ENCODE results near the gene SMPX.

DNA sequence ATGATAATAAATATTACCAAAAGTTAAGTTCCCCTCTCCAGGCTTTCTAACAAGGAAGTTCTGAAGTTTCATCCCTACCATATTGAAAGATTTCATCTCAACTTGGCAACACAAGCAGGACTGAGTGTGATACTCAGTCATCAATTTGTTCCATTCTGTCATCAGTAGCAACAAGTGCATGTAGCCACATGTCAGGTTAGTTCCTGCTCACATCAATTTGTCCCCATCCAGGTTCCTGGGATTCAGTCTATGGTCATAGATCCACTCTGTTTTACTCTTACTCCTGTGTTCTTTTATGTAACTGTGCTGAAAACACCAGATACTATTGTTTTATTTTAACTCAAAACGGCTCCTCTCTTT is 22.2 kb downstream of the SMPX start:
- TF ChIP-seq, protein P1, sequence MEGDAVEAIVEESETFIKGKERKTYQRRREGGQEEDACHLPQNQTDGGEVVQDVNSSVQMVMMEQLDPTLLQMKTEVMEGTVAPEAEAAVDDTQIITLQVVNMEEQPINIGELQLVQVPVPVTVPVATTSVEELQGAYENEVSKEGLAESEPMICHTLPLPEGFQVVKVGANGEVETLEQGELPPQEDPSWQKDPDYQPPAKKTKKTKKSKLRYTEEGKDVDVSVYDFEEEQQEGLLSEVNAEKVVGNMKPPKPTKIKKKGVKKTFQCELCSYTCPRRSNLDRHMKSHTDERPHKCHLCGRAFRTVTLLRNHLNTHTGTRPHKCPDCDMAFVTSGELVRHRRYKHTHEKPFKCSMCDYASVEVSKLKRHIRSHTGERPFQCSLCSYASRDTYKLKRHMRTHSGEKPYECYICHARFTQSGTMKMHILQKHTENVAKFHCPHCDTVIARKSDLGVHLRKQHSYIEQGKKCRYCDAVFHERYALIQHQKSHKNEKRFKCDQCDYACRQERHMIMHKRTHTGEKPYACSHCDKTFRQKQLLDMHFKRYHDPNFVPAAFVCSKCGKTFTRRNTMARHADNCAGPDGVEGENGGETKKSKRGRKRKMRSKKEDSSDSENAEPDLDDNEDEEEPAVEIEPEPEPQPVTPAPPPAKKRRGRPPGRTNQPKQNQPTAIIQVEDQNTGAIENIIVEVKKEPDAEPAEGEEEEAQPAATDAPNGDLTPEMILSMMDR (conservative IDR thresholded peaks at IDR 0.05 in 1 of 2, IDR thresholded peaks at IDR 0.05 in 1 of 2; ENCODE audit: extremely low read depth in 1 of 2, insufficient read depth in 1 of 2, low read depth in 1 of 2, low read length in 2 of 2): no peak
- no peak for TF ChIP-seq EZH2 (IDR thresholded peaks at IDR 0.05; ENCODE audit: borderline replicate concordance, low read length)
